WI38 (cell line): ENCODE results near the gene ENHO.
"Not testable (repeated sequence)": the region's sequence is repeated elsewhere in the genome, so short reads cannot be mapped to it uniquely, and the experiment has no call there.

Source experiments
- H3K4me3 ChIP-seq: 2 replicates; pipeline ENCODE4 v1.5.1; 2011; ENCODE audit warnings: low read depth, mild to moderate bottlenecking, control low read depth, low read length
- TF ChIP-seq, protein P1 (sequence below): IDR thresholded peaks from 2 replicates; pipeline ENCODE4 v1.5.1; 2012; ENCODE audit warnings: low read depth, mild to moderate bottlenecking, control low read depth, low read length

ENHO gene

DNA sequence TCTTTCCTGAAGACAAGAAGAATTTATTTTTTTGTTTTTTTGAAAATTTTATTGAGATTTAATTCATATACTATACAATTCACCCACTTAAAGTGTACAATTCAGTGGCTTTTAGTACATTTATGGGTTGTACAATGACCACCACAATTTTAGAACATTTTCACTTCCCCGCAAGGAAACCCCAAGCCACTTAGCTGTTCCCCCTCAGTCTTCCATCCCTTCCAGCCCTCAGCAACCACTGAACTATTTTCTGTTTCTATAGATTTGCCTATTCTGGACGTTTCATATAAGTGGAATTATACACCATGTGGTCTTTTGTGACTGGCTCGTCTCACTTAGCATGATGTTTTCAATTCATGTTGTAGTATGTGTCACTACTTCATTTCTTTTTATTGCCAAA is 36.2 kb downstream of the ENHO start:
- no peak overlapping the region for H3K4me3 ChIP-seq
- TF ChIP-seq, protein P1, sequence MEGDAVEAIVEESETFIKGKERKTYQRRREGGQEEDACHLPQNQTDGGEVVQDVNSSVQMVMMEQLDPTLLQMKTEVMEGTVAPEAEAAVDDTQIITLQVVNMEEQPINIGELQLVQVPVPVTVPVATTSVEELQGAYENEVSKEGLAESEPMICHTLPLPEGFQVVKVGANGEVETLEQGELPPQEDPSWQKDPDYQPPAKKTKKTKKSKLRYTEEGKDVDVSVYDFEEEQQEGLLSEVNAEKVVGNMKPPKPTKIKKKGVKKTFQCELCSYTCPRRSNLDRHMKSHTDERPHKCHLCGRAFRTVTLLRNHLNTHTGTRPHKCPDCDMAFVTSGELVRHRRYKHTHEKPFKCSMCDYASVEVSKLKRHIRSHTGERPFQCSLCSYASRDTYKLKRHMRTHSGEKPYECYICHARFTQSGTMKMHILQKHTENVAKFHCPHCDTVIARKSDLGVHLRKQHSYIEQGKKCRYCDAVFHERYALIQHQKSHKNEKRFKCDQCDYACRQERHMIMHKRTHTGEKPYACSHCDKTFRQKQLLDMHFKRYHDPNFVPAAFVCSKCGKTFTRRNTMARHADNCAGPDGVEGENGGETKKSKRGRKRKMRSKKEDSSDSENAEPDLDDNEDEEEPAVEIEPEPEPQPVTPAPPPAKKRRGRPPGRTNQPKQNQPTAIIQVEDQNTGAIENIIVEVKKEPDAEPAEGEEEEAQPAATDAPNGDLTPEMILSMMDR, result no peak

DNA sequence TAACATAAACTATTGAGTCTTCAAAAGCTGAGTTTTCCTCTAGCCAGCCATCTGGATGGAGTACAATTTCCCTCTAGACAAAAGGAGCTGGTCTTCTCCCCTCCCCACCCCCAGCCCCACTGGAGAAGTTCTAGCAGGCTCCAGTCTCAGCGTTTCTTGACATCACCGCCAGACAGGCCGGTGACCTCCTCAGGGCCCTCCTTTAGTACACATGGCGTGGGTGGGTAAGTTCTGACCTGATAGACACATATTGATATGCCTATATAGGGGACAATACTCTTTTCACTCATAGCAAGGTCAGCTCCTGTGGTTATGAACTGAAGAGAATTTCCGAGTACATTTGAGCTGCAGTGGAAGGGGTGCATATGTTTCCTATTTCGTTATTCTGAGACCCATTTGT is 37.0 kb downstream of the ENHO start:
- H3K4me3 ChIP-seq, result no peak overlapping the region
- TF ChIP-seq, protein P1, result no peak

DNA sequence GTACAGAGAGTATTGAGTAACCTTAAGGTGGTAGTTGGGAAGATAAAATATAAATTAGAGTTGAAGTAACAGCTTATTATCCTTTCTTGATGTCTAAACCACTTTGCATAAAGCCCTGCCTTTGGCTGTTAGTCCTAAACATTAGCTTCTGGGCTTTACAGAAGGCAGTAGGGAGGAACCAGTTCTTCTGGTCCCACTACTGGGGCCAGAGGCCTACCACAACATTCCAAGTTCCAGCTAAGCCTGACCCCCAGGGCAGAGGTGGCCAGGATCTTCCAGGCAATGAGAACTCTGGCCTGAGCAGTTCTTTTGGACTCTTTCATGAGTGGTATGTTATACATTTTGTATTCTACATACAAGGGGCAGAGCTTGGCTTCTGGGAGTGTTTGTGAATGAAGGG is 38.1 kb downstream of the ENHO start:
- no peak overlapping the region for H3K4me3 ChIP-seq
- TF ChIP-seq, protein P1, result no peak

DNA sequence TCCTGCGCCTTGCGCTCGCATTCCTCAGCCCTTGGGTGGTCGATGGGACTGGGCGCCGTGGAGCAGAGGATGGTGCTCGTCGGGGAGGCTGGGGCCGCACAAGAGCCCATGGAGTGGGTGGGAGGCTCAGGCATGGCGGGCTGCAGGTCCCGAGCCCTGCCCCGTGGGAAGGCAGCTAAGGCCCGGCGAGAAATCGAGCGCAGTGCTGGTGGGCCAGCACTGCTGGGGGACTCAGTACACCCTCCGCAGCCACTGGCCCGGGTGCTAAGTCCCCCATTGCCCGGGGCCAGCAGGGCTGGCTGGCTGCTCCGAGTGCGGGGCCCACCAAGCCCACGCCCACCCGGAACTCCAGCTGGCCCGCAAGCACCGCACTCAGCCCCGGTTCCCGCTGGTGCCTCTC is 40.0 kb downstream of the ENHO start:
- H3K4me3 ChIP-seq, result not testable (repeated sequence)

DNA sequence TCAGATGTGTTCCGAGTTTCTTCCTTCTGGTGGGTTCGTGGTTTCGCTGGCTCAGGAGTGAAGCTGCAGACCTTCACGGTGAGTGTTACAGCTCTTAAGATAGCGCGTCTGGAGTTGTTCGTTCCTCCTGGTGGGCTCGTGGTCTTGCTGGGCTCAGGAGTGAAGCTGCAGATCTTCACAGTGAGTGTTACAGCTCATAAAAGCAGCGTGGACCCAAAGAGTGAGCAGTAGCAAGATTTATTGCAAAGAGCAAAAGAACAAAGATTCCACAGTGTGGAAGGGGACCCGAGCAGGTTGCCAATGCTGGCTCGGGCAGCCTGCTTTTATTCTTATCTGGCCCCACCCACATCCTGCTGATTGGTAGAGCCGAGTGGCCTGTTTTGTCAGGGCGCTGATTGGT is 41.2 kb downstream of the ENHO start:
- not testable (repeated sequence) for H3K4me3 ChIP-seq

DNA sequence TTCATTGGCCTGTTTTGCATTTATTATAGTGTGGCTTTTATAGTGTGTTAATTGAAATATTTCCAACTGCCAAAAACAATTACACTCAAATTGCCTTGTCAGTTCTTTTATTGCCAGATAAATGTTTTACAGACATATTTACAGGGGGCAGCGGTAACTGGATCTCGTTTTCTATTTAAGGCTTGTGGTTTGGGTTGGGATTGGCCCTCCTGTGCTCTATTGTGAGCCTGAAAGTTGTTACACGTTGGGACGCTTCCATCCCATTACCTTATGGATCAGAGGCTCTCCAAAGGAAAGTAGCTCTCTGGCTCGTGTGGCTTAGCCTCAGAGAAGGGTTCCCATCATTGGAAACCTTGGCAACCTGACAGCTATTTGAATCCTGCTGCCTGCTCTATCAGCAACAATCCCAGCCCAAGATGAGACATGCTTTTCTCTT is 43.3 kb downstream of the ENHO start:
- TF ChIP-seq, protein P1, result no peak
- no peak overlapping the region for H3K4me3 ChIP-seq

DNA sequence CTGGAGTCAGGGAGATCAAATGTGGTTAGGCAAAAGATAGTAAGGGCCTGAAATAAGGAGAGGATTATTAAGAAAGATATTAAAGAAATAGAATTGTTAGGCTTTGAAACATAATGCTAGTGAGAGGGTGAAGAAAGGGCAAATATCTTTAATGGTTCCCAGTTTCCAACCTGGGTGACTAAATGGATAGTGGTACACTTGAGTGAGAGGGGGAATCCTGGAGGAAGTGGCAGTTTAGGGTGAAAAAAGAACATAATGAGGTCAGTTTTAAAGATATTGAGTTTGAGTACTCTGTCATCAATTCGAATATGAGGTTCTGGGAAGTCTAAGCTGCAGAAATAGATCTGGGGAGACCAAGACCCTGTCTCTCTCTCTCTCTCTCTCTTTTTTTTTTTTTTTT is 45.2 kb downstream of the ENHO start:
- H3K4me3 ChIP-seq, result no peak overlapping the region
- TF ChIP-seq, protein P1, result no peak

DNA sequence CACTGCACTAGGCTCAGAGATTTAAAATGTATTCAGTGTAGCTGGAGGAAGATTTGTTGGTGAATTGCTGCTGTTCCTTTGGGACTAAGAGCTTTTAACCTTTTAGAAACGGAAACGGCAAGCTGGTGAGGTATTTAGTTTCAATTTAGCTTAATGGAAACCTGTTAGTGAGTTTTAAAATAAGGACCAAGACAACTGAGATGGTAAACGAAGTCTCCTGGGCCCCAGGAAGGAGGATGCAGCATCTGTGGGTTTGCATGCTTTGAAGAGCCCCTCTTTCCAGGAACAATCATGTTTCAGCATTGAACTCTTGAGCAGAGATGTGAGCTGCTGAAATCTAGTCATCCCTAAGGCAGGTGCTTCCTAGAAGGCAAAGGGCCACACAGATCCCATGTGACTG is 47.7 kb downstream of the ENHO start:
- no peak overlapping the region for H3K4me3 ChIP-seq
- TF ChIP-seq, protein P1, result no peak
